GM20000 (cell line): ENCODE data around the gene TBC1D5.

ENCODE experiments used
- DNase-seq: peaks from one replicate; pipeline ENCODE4 v3.0.0; 2012; ENCODE audit warnings: low spot score
- TF ChIP-seq, protein P1 (sequence below): IDR thresholded peaks from 2 replicates; pipeline ENCODE4 v1.5.1; 2012; ENCODE audit warnings: mild to moderate bottlenecking, control low read depth; ENCODE audit errors: extremely low read depth, missing control alignments

TBC1D5 gene

DNA sequence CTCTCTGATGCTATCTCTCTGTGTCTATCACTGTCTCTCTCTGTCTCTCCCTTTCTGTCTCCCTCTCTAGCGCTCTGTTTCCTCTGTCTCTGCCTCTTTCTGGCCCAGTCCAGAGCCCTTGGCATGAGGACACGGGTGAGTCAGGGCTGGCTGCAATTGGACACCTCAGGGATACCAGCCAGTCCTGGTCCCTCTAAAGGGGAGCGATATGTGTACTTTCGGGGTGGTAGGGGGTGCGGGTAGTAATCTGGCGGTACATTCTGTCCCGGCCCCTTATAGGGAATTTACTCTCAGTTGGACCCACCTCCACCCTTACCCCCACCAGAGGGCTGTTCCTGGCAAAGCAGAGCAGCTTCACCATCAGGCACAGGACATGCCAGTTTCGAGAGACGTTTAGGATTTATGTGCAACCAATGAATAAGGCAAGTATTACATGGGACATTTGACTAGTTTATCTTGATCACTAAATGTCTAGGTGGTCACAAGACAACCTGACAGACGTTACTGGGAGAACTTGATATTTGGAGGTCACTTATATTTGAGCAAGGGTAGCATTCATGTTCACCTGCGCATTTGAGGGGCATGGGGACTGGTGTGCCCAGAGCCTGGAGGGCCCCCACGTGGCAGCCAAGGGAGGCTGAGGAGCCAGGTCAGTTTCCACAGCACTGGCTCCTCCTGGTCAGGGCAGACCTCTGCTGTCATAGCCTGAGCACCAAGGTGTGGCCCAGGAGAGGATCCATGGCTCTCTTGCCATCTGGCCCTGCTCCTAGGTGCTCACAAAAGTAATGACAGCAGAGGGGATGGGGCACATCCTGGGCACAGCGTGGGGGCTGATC is 601.5 kb downstream of the TBC1D5 start:
- TF ChIP-seq, protein P1, sequence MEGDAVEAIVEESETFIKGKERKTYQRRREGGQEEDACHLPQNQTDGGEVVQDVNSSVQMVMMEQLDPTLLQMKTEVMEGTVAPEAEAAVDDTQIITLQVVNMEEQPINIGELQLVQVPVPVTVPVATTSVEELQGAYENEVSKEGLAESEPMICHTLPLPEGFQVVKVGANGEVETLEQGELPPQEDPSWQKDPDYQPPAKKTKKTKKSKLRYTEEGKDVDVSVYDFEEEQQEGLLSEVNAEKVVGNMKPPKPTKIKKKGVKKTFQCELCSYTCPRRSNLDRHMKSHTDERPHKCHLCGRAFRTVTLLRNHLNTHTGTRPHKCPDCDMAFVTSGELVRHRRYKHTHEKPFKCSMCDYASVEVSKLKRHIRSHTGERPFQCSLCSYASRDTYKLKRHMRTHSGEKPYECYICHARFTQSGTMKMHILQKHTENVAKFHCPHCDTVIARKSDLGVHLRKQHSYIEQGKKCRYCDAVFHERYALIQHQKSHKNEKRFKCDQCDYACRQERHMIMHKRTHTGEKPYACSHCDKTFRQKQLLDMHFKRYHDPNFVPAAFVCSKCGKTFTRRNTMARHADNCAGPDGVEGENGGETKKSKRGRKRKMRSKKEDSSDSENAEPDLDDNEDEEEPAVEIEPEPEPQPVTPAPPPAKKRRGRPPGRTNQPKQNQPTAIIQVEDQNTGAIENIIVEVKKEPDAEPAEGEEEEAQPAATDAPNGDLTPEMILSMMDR, result peak; percentile 29
- no peak for DNase-seq

- TF ChIP-seq, protein P1, result no peak
- no peak for DNase-seq
These were observed 604.0 kb downstream of the TBC1D5 start for GRCh38 chr3:17138246-17139039.

DNA sequence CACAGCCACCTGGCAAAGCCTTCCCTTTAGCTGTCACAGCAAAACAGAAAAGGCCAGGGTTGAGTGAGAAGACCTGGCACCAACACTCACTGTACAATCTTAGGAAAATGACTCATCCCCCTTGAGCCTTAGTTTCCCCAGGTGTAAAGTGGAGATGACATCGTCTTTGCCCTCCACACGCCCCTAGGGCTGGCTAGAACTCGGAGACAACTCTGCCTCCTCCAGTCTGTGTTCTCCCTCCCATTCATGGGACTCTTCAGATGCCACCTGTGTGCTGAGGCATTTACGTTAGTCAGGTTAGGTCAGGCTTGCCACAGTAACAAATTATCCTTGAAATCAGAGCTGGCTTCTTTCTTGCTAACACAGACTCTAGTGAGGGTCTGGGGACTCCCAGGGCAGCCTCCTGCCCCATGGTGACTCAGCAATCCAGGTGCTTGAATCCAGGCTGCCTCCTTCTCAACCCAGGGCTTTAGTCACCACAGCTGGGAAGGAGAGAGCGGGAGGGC is 605.1 kb downstream of the TBC1D5 start:
- no peak for DNase-seq
- TF ChIP-seq, protein P1, result no peak

DNA sequence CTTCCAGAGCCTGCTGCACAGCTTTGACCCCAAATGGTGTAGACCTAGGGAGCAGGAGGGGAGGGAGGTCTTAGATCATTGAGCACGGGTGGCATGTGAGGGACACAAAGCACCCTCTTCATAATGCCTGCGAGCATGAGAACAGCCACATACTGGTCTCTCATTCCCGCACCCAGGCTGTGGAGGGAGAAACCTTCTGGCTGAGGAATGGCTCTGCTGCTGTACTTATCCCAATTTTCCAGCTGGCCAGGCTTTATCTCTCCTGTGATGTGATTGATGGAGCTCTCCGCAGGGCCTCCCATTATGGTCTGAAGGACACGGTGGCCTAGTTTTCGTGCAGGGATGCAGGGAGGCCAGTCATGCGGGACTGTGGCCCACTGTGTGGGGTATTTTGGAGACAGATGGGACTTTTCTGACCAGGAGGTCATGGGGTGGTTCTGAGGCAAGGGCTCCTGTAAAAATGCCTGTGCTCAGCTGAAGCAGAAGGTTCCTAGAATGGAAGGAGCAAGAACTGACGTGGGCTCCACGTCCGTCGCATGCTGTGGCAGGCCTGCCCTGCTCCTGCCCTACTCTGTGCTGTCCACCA is 606.2 kb downstream of the TBC1D5 start:
- TF ChIP-seq, protein P1, result no peak
- no peak for DNase-seq

- TF ChIP-seq, protein P1, result no peak
- DNase-seq, result no peak
These were observed 606.7 kb downstream of the TBC1D5 start for GRCh38 chr3:17135696-17136095.

- TF ChIP-seq, protein P1, result no peak
These were observed 608.5 kb downstream of the TBC1D5 start for GRCh38 chr3:17133632-17134545.

More at GRCh38 chr3:17133632-17134545, 608.5 kb downstream of the TBC1D5 start:
- no peak for DNase-seq
